GF-D8 (cell line): Measurements from ENCODE around the gene CNDP2.
A peak's percentile ranks its signal among the peaks of the same experiment; 100 is the strongest.

Source experiments
- DNase-seq: peaks from one replicate; lab custom pipeline; 2025; lab: John Stamatoyannopoulos, UW

CNDP2 gene

DNA sequence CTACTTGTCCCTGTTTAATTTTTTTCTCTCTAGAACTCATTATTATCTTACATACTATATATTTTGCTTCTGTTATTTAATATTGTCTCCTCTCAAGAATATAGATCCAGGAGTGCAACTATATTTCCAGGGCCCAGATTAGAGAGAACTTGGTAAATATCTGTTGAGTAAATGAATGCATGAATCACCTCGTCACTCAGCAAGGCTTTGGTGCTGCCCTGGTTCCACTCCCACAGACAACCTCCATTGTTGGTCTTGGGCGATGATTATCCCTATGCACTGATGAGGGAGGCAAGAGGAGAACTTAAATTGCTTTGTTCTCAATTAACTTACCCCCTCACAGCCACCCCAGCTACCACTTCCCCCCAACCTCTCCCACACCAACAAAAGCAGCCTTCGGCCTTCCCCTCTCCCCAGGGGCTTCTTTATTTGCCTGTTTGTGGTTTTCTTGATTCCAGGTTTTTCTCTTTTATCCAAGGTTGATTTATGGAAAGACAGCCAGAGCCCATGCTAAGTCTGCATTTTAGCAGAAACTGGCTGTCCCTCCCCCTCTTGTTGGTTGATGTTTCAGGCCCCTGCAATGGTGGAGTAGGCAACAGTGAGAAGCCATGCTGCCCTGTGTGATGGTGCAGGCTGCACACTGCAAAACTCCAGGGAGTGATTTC is 22.1 kb upstream of the CNDP2 start:
- no peak for DNase-seq

DNA sequence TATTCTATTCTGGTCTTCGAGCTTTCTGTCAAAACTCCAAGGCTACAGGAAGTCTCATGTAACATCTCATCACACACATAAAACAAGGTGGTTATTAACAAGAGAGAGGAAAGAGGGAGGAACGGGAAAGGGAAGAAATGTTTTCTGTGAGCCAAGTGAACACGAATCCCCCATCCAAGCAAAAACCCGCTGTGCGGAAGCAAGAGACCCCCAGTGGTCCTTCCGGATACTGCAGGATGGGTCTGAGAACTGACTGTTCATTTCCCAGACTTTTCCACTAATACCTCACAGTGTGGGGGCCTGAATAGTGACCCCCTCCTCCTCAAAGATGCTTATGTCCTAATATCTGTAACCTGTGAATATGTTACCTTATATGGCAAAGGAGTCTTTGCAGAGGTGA is 20.0 kb upstream of the CNDP2 start:
- no peak for DNase-seq

DNA sequence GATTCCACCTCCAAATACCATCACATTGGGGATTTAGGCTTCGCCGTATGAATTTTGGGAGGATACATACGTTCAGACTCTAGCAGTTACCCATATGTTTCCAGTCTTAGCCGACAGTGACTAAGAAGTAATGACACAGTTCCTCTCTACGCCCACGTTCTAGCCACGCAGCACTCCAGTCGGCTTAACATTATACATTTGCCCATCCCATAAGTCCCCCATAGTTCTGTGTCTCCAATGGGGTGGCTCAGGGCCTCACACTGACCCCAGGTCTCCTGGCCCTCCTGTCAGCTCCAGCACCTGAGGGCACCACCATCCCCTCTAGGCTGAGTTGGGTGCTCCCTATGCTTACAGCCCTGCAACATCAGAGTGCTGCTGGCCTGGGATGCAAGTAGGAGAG is 18.4 kb upstream of the CNDP2 start:
- DNase-seq, result no peak

DNA sequence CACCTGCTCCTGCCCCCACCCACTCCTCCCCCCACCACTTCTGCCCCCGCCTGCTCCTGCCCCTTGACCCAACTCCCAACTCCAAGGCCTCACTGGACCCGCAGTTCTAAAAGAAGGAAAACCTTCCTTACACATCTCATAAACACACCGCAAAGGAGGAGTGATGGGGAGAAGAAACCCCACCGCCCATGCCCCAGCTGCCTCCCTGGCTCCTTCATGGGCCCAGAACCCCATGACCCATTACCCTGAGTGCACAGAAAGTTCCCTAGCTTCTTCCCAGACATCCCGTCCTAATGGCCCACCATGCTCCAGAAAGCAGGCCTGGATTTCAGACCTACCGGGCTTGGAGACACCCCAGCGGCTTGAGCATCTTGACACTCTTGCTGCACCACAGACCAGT is 17.8 kb upstream of the CNDP2 start:
- no peak for DNase-seq

DNA sequence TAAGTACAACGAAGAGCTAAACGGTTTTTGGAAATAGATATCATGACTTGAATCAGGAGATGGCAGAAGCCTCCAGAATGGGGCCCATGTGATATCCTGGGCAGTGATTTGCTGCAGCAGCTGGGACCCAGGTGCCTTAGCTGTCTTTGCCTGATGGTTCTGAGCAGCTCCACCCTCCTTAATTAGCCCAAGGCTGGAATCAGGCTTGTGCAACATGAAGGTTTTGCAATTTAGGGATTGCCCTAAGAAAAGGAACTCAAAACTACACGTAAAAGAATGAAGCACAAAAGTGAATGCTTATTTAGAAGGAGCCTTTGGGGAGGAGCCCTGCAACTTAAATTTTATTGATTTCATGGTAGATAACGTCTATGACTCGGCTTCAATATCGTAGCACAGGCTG is 17.3 kb upstream of the CNDP2 start:
- DNase-seq, result no peak

DNA sequence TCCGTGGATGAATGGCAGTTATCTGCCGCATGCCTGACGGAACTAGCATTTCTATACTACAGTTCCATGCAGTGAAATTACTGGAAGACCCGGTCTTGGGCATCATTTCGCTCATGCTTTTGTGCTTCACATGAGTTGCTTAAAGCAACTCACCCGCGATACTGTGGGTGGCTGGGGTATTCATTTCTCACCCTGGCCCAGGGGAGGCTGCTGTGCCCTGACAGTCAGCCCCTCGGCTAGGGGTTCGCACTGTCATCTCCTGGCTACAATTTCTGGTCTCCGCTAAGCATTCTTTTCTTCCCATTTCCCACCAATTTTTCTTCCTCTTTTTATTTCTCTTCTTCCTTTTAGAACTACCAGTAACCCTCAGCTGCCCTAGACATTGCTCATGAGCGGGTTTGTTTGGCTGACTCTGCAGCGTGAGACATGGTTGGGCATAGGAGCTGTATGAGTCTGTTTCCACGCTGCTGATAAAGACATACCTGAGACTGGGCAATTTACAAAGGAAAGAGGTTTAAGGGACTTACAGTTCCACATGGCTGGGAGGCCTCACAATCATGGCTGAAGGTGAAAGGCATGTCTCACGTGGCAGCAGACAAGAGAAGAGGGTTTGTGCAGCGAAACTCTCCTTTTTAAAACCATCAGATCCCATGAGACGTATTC is 16.5 kb upstream of the CNDP2 start:
- no peak for DNase-seq

DNA sequence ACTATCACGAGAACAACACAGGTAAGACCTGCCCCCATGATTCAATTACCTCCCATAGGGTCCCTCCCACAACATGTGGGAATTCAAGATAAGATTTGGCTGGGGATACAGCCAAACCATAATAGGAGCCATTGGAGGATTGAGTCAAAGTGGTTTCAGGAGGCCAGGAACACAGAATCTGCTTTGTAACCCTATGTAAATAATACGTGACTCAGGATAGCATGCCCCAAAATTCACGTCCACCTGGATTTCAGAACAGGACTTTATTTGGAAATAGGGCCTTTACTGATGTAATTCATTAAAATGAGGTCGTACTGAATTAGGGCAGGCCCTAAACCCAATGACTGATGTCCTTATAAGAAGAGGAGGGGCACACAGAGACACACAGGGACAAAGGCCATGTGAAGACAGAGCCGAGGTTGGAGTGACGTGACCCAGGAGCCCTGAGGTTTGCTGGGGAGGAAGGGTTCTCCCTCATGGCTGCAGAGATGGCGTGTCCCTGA is 16.0 kb upstream of the CNDP2 start:
- DNase-seq, result no peak

DNA sequence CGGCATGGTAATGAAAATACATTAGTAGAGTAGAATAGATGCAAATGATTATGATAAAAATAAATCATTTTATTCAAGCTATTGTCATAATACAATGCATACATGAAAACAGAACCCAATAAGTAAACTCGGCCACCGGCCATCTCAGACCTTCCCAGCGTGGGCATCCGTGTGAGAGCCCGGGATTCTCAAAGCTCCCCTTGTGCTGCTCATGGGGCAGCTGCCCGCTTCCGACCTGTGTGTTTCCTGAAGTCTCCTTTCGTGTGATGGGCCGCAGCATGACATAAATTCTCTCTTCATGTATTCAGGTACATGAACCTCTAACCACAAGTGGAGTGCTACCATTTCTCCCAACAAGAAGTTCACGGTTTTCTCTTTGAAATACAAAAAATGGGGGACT is 13.5 kb upstream of the CNDP2 start:
- DNase-seq, result no peak

DNA sequence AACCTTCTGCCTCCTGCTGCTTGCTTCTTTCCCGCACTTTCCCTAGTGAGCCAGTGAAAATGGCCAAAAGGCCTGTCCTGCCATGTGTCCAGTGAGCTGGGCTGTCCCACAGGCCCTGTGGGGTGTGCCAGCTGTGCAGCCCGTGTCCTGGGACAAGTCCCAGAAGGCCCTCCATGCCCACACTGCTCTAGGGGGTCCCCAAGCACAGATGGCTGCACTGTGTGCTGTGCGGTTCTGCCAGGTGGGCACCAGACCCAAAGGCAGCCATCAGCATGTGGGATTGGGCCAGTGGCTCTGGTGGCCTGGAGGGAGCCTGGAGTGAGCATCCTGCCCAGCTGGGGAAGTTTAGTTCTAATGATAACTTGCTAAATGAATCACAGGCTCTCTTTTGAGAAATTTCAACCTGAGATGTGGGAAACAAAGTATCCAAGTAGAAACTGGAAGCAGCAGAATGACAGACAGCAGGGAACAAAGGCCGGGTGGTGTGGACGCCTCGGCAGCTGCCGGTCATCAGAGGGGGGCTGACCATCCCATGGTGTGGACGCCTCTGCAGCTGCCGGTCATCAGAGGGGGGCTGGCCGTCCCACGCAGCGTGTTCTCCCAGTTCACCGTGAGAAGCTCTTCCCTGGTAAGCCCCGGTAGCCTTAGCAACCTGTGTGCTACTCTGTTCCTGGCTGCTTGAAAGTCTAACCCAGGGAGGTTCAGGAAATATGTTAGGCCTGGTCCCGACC is 9.9 kb upstream of the CNDP2 start:
- no peak for DNase-seq

DNA sequence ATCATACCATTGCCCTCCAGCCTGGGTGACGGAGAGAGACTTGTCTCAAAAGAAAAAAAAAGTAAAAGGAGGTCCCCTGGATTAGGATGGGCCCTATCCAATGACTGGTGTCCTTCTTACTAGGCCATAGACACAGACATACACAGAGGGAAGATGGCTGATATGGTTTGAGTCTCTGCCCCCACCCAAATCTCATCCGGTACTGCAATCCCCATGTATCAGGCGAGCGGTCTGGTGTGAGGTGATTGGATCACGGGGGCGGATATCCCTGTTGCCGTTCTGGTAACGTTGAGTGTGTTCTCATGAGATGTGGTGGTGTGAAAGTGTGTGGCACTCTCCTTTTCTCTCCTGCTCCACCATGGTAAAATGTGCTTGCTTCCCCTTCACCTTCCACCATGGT is 7.8 kb upstream of the CNDP2 start:
- no peak for DNase-seq

DNA sequence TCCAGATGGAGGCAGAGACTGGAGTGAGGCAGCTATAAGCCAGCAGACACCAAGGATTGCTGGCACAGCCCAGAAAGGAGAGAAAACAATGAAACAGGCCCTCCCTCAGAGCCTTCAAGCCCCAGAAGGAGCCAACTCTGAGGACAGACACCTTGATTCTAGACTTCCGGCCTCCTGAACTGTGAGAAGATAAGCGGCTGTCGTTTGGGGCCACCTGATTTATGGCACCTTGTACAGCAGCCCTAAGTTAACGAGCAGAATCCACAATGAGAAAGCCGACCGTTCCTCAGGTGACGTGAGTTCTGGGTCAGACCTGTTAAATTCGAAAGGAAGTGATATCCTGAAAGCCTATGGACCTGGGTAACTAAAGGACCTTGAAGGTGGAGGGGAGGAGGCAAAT is 7.3 kb upstream of the CNDP2 start:
- no peak for DNase-seq

DNA sequence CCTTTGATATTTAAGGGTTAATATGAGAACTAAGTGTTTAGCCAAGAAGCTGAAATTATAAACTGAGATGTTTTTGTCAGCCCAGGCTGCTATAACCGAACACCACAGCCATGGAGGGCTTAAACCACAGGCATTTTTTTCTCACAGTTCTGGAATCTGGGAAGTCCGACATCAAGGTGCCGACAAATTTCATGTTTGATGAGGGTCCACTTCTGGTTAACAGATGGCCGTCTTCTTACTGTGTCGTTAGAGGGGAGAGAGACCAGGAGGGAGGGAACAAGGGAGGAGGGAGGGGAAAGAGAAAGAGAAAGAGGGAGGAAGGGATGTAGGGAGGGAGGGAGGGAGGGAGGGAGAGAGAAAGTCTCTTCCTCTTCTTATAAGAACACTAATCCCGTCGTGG is 6.5 kb upstream of the CNDP2 start:
- no peak for DNase-seq

DNA sequence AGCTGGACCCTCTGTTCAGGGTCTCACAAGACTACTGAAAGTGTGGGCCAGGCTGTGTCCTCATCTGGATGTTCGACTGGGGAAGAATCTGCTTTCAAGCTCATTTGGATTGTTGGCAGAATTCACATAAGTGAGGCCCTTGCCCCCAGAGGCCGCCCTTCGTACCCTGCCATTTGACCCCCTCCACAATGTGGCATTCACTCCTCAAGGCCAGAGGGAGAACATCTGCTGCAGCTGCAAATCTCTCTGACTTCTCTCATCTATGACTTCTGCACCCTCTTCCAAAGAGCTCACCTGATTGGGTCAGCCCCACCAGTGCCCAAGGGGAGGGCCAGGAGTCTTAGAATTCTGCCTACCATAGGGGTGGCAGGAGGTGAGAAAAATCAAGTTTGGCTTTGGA is 3.9 kb upstream of the CNDP2 start:
- no peak for DNase-seq

DNA sequence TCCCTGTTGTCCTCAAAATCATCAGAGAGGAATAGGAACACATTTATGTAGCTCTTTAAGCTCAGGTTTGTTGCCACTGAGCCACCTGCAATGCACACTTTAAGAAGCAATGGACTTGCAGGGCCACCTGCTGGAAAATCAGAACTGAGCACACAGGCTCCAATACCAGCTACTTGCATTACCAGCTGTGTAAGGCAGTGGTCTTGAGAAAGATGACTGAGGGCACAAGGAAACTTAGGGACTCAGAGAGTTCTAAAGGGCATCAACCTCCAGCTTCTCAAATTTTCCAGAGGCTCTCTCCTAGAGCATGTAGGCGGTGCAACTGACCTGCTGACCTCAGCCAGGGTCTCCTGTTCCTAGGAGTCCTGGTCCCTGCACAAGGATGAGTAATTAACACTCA is 2.5 kb upstream of the CNDP2 start:
- DNase-seq, result peak; percentile 68

DNA sequence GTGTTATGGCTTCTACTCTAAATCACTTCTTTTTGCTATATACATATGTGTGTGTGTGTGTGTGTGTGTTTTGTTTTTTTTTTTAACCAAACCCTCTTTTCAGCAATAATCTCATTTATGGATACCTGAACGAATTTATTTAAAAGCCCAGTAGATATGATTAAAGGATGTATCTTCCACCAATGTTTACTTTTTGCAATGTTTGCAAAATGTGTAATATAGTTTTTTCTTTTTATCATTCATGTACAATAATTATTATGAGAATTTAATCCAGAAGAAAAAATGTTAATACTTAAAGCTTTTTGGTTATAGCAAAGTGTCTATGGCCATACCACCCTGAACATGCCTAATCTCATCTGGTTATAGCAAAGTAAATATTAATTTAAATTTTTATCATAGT is 1.6 kb upstream of the CNDP2 start:
- no peak for DNase-seq

DNA sequence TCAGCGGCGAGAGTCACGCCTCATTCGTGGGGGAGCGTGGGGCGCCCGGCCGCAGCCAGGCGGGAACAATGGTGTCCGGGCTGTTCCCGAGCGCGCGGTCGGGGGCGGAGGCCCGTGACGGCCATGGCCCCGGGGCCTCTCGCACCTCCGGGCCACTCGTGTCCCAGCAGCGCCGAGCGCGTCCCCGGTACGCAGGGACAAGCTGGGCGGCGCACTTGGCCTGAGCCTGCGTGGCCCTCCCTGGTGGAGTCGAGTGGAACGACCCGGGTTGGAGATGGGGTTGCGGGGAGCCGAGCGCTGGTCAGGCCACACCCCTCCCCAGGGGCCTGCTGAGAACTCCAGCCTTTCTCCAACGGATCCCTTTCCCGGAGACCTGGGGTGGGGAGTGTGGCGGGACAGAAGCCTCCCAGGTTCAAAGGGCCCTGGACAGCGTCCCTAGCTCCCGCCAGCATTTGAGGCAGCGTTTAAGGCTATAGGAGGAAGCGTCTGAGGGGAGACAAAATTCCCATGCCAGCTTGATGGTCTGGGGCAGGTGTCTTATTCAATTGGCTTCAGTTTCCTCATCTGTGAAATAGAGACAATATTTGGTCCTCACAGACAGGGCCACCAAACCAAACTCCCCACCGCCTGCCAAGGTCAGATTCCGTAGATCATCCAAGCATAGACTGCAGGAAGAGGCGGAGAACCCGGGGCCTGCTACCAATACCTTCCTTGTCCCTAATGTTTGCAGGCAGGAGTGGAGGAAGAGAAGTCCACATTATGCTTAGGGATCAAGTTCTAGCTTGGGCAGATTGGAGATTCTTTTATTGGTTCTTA is 553 bp downstream of the CNDP2 start:
- DNase-seq, result no peak

DNA sequence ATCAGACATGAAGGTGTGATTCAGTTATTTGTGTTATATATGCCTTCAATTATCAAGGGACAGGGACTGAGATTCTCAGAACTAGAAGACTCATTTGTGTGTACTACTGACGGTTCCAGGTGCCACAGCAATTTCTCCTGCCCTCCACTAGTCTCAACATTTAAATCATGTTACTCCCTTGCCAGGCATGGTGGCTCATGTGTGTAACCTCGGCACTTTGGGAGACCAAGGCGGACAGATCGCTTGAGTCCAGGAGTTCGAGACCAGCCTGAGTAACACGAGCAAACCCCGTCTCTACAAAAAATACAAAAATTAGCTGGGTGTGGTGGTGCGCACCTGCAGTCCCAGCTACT is 1.1 kb downstream of the CNDP2 start:
- DNase-seq, result no peak

DNA sequence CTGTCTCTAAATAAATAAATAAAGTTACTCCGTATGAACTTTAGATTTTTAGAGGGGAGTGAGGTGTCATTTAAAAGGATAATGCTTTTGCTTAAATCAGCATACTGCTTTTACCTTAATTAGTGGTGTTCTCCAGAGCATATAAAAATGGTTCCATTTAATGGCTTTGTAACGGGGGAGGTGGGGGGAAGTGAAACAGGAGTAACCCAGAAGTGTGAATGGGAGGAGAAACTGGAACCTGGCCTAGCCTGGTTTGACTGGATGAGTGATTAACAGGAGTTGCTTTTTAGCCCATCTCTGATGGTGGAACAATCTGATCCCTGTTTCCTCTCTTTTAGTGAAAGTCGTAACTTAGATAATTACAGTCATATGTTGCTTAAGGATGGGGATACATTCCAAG is 1.6 kb downstream of the CNDP2 start:
- no peak for DNase-seq

DNA sequence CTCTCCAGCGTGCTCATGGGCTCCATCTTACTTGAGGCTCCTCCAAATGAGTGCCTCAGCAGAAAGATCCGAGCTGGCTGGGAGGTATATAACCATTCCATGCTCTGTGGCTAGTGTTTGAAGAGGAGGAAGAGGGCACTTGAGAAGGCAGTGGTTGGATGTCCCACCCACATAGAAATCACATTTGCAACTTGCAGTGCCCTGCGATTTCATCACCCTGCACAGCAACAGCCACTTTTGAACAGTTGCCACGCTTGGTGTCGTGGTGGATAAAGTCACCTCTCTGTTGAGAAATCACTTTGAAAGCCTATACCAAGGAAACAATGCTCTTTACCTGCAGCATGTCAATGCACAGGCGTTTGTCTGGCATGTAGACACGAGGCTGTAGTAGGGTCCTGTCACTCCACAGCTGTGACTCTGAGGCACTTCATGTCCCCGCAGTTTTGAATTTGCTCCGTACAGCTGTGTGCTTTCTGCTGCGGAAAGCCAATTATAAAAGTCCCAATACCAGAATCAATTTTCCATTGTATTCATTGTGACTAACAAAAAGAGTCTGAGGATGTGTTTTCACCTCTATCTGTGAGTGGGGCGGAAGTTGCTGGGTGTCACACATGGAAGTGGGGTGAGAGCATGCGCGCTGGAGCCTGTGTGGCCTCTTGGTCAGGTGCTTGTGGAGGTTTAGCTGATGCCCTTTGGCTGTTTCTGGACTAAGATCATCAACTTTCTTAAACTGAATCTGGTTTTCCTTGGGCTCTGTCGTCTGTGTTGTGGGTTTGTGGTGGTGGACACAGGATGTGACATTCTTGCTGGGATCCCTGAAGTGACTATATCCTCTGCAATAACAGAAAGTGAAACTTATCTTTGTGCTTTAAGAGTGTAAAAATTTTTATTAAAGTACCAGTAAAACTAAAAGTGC is 2.8 kb downstream of the CNDP2 start:
- DNase-seq, result peak; percentile 83

DNA sequence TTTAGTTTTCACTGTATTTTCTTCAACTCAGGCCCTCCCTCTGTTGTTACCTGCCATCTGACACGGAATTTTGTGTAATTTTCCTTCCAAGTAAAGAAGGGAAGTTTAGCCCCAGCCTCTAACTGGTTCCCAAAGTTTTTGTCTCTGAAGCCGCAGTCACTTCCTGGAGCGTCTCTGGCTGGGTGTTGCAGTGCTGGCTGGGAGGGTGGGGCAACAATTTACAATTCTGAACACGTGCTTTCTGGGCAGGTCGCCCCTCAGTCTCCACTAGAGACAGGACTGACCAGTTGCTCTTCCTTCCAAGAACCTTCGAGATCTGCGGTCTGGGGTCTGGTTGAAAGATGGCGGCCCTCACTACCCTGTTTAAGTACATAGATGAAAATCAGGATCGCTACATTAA is 3.5 kb downstream of the CNDP2 start:
- peak; percentile 70 for DNase-seq

DNA sequence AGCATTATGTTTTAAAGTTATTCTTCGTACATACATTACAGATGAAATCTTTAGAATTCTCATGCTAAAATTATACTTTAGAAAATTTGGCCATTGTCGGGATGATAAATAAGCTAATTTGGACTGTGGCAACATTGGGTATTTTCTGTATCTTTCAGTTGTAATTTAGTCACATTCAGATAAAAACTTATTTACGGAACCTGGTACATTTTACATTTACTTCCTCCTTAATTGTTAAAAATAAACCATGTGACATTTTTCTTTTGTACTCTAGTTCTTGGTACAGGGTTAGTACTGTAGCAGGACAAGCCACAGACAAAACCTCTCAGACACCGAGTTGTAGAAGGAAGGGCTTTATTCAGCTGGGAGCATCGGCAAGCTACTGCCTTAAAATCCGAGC is 4.2 kb downstream of the CNDP2 start:
- no peak for DNase-seq
